OCI-LY3 (cell line): ENCODE results near the gene ZNF808.
"Not testable (repeated sequence)": the region's sequence is repeated elsewhere in the genome, so short reads cannot be mapped to it uniquely, and the experiment has no call there.

Experiments used
- H2AFZ ChIP-seq: fragments of 200-600, 300-600 bp; shearing (Covaris generic); 2 replicates; pipeline ENCODE4 v1.6.0; 2014; ENCODE audit warnings: antibody characterized with exemption, low read depth, low read length
- H3K27ac ChIP-seq: fragments of 200-600, 300-600 bp; sonication (generic); 2 replicates; pipeline ENCODE4 v1.5.1; 2014; ENCODE audit warnings: mild to moderate bottlenecking, low read length, moderate library complexity, mixed read lengths
- H3K27me3 ChIP-seq: fragments of 200-600, 300-600 bp; sonication (generic); 2 replicates; pipeline ENCODE4 v1.6.1; 2014; ENCODE audit warnings: low read depth, low read length, mixed read lengths
- H3K36me3 ChIP-seq: fragments of 200-600, 300-600 bp; sonication (generic); replicated peaks from 2 replicates; pipeline ENCODE3; 2014; ENCODE audit warnings: low read depth, low read length, mixed read lengths
- H3K4me1 ChIP-seq: fragments of 300-600, 200-600 bp; sonication (generic); 2 replicates; pipeline ENCODE4 v1.6.1; 2014; ENCODE audit warnings: low read length, mixed read lengths
- H3K4me2 ChIP-seq: fragments of 200-600, 300-600 bp; sonication (generic); 2 replicates; pipeline ENCODE4 v1.6.1; 2014; ENCODE audit warnings: low read length, mixed read lengths
- H3K4me3 ChIP-seq: fragments of 300-600, 200-600 bp; sonication (generic); 2 replicates; pipeline ENCODE4 v1.5.1; 2014; ENCODE audit warnings: antibody characterized with exemption, mild to moderate bottlenecking, low read length, moderate library complexity
- H3K79me2 ChIP-seq: fragments of 300-600, 200-600 bp; shearing (Covaris generic); 2 replicates; pipeline ENCODE4 v1.6.1; 2014; ENCODE audit warnings: mild to moderate bottlenecking, low read length, mixed read lengths
- H3K9ac ChIP-seq: fragments of 300-600, 200-600 bp; shearing (Covaris generic); 2 replicates; pipeline ENCODE4 v1.6.0; 2014; ENCODE audit warnings: mild to moderate bottlenecking, low read length, moderate library complexity
- H3K9me3 ChIP-seq: fragments of 200-600, 300-600 bp; shearing (Covaris generic); 2 replicates; pipeline ENCODE4 v1.6.1; 2014; ENCODE audit warnings: low read length, mixed read lengths; ENCODE audit not compliant: insufficient read depth
- H4K20me1 ChIP-seq: fragments of 200-600, 300-600 bp; sonication (generic); 2 replicates; pipeline ENCODE4 v1.6.1; 2016; ENCODE audit warnings: low read length, mixed read lengths; ENCODE audit not compliant: insufficient read depth
- EZH2phosphoT487 ChIP-seq: fragments of 200-600 bp; shearing (Covaris generic); IDR thresholded peaks from 2 replicates; pipeline ENCODE4 v1.6.1; 2018; ENCODE audit warnings: antibody characterized with exemption, mixed run types, low read depth
- TF ChIP-seq, protein P1 (sequence below): fragments of 200-600, 300-600 bp; sonication (generic); IDR thresholded peaks from 2 replicates; pipeline ENCODE4 v1.5.1; 2014; ENCODE audit warnings: antibody characterized with exemption, low read length, low read depth

Gene ZNF808

DNA sequence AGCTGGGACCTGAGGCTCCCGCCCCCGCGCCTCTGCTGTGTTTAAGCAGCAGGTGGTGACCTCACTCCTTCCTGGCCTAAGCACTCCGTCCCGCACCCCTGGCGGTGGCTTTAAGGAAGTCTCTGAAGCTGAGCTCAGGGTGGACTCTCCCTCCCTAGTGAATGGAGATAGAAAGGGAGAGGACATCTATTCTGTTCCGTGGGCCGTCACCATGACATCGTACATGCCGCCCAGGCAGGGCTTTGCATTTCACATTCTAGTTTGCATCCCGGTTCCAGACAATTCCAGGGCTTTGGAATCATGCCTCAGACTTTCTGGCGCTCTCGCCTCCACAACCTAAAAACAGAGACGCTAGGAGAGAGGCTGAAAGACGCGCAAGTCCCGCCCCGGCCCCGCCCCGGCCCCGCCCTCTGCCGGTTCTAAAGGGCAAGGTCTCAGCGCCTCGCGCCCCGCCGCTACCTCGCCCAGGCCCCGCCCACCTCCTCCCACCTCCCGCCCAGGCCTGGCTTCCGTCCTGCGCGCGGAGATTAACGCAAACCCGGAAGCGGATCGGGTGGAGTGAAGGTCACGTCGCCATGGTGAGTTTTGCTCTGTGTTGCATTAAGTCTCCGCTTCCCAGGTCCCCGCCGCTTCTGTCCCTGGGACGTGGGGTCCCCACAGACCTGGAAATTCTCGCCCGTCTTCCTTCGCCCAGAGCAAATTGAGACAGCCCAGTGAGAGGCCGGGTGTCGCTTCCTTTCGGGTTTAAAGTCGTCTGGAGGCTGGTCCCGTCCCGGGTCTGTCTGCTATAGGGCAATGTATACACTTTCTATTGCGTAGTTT is at the start of gene ZNF808:
Gene ZNF808, plus strand, starts transcription at position 535 of the 822 bp plus-strand sequence. CDS start 15,617 bp downstream, outside the sequence.
- H2AFZ ChIP-seq = peak within 1 kb of the TSS; percentile 96
- H3K36me3 ChIP-seq = peaks cover 3% of the 10 kb centered on the region

DNA sequence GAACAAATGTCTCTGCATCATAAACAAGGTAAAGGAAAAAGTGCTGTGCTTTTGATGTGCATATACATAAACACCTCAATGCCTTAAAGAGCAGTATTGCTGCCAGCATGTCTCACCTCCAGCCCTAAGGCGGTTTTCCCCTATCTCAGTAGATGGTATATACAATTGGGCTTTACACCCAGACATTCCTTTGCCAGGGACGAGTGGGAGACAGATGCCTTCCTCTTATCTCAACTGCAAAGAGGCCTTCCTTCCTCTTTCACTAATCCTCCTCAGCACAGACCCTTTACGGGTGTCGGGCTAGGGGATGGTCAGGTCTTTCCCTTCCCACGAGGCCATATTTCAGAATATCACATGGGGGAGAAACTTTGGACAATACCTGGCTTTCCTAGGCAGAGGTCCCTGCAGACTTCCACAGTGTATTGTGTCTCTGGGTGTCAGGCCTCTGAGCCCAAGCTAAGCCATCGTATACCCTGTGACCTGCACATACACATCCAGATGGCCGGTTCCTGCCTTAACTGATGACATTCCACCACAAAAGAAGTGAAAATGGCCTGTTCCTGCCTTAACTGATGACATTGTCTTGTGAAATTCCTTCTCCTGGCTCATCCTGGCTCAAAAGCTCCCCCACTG is 43.2 kb upstream of the ZNF808 start:
- not testable (repeated sequence) for H3K27ac ChIP-seq, H4K20me1 ChIP-seq, H3K79me2 ChIP-seq, H2AFZ ChIP-seq, H3K36me3 ChIP-seq, H3K4me2 ChIP-seq, H3K9me3 ChIP-seq, H3K9ac ChIP-seq, H3K4me3 ChIP-seq, H3K4me1 ChIP-seq, H3K27me3 ChIP-seq

More for the DNA sequence above, at the start of gene ZNF808:
- Histone ChIP-seq H4K20me1 (no peaks in the 10 kb centered on the region), H3K4me3 (peak within 1 kb of the TSS; percentile 91), H3K9ac (peak within 1 kb of the TSS; percentile 79), H3K79me2 (peaks cover 8% of the 10 kb centered on the region), H3K27ac (no peak within 1 kb of the TSS), H3K9me3 (peaks cover 8% of the 10 kb centered on the region; the same call in 1 of the 2 replicates), H3K4me1 (no peaks in the 10 kb centered on the region; the same call in 1 of the 2 replicates), H3K4me2 (peak within 1 kb of the TSS; percentile 78), H3K27me3 (no peaks in the 10 kb centered on the region)
- TF ChIP-seq, protein P1, sequence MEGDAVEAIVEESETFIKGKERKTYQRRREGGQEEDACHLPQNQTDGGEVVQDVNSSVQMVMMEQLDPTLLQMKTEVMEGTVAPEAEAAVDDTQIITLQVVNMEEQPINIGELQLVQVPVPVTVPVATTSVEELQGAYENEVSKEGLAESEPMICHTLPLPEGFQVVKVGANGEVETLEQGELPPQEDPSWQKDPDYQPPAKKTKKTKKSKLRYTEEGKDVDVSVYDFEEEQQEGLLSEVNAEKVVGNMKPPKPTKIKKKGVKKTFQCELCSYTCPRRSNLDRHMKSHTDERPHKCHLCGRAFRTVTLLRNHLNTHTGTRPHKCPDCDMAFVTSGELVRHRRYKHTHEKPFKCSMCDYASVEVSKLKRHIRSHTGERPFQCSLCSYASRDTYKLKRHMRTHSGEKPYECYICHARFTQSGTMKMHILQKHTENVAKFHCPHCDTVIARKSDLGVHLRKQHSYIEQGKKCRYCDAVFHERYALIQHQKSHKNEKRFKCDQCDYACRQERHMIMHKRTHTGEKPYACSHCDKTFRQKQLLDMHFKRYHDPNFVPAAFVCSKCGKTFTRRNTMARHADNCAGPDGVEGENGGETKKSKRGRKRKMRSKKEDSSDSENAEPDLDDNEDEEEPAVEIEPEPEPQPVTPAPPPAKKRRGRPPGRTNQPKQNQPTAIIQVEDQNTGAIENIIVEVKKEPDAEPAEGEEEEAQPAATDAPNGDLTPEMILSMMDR = peak; percentile 23
- no peak for TF ChIP-seq EZH2phosphoT487

DNA sequence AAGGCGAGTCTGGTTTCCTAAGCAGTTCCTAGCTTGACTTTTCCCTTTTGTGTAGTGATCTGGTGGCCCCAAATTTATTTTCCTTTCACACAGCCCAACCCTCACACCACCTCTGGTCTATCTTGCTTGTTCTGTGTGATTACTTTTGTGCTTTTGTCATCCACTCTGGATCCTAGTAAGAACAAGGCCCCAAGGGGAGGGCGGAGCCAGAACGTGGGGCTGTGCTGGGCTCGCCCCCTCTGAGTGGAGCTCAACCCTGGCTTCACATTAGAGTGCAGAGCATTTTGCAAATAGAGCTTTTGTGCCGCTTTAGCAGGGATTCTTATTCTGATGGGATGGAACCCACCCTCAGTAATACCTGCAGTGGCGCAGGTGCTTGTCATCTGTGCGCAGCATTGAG is 42.4 kb upstream of the ZNF808 start:
- H3K4me2 ChIP-seq, H3K27ac ChIP-seq, H3K36me3 ChIP-seq, H3K4me1 ChIP-seq, H3K9me3 ChIP-seq, H3K4me3 ChIP-seq, H3K9ac ChIP-seq, H3K79me2 ChIP-seq, H4K20me1 ChIP-seq, H3K27me3 ChIP-seq, H2AFZ ChIP-seq: not testable (repeated sequence)

DNA sequence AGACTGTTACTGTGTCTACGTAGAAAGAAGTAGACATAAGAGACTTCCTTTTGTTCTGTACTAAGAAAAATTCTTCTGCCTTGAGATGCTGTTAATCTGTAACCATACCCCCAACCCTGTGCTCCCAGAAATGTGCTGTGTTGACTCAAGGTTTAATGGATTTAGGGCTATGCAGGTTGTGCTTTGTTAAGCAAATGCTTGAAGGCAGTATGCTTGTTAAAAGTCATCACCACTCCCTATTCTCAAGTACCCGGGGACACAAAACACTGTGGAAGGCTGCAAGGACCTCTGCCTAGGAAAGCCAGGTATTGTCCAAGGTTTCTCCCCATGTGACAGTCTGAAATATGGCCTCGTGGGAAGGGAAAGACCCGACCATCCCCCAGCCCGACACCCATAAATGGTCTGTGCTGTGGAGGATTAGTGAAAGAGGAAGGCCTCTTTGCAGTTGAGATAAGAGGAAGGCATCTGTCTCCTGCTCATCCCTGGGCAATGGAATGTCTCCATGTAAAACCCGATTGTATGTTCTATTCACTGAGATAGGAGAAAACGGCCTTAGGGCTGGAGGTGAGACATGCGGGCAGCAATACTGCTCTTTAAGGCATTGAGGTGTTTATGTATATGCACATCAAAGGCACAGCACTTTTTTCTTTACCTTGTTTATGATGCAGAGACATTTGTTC is 41.8 kb upstream of the ZNF808 start:
- not testable (repeated sequence) for H3K9me3 ChIP-seq, H3K27me3 ChIP-seq, H3K4me3 ChIP-seq, H3K4me1 ChIP-seq, H3K79me2 ChIP-seq, H3K36me3 ChIP-seq, H4K20me1 ChIP-seq, H3K4me2 ChIP-seq, H2AFZ ChIP-seq, H3K27ac ChIP-seq, H3K9ac ChIP-seq

DNA sequence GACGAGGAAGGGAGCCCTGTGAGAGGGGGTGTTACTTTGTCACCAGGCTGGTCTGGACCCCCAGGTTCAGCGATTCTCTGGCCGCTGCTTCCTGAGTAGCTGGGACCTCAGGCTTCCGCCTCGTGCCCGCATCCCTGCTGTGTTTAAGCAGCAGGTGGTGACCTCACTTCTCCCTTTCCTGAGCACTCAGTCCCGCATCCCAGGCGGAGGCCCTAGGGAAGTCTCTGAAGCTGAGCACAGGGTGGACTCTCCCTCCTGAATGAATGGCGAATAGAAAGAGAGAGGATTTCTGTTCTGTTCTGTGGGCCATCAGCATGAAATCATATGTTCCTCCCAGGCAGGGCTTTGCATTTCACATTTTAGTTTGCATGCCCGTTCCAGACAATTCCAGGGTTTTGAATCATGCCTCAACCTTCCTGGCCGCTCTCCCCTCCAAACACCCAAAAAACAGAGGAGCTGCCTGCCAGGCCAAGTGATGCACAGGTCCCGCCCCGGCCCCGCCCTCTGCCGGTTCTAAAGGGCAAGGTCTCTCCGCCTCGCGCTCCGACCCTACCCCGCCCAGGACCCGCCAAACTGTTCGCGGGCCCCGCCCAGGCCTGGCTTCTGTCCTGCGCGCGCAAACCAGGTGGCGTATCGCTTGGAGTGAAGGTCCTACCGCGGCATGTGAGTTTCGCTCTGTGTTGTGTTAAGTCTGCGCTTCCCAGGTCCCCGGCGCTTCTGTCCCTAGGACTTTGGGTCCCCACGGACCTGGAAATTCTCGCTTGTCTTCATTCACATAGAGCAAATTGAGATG is 35.1 kb upstream of the ZNF808 start:
- Histone ChIP-seq H3K27ac (no peak overlapping the region), H3K4me3 (no peak overlapping the region), H3K9ac (no peak overlapping the region), H3K27me3 (no peaks in the 10 kb centered on the region), H2AFZ (no peak overlapping the region), H4K20me1 (no peaks in the 10 kb centered on the region), H3K79me2 (no peaks in the 10 kb centered on the region), H3K36me3 (no peaks in the 10 kb centered on the region), H3K4me2 (no peak overlapping the region), H3K4me1 (no peaks in the 10 kb centered on the region), H3K9me3 (no peaks in the 10 kb centered on the region)
- TF ChIP-seq, protein P1 = no peak
- no peak for TF ChIP-seq EZH2phosphoT487
